NB4 (cell line): Measurements from ENCODE around the gene ETDC.

Source experiments
- MYC ChIP-seq: IDR thresholded peaks from 2 replicates; pipeline ENCODE4 v1.6.1; 2011; ENCODE audit warnings: low read depth, low read length
- POLR2A ChIP-seq: IDR thresholded peaks from 2 replicates; pipeline ENCODE4 v1.6.1; 2011; ENCODE audit warnings: mild to moderate bottlenecking; ENCODE audit not compliant: insufficient read length; ENCODE audit errors: extremely low read depth
- TF ChIP-seq, protein P1 (sequence below): IDR thresholded peaks from one replicate; pipeline ENCODE4 v1.5.1; 2012; ENCODE audit warnings: low read depth, low read length
- TF ChIP-seq, protein P2 (sequence below): IDR thresholded peaks from 2 replicates; pipeline ENCODE4 v1.6.1; 2011; ENCODE audit warnings: low read depth, low read length

DNA sequence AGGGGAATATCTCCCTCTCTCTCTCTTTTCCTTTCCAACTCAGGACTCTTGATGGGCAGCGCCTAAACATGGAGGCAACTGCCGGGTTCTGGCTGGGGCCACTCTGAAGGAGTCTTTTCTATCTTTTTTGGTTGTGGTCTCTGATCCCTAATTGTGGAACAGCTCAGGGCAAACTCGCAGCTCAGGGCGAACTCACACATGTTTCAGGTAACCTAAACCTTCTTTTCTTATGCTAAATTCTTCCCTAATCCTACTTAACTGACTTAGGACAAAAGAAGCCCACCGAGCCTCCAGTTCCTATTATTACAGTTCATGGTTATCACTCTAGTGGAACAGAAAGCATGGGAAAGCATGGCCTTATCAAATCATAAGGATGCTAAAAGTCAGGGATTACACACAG lies 36.1 kb upstream of the ETDC start:
- TF ChIP-seq POLR2A (no peak), MYC (no peak)
- TF ChIP-seq, protein P1, sequence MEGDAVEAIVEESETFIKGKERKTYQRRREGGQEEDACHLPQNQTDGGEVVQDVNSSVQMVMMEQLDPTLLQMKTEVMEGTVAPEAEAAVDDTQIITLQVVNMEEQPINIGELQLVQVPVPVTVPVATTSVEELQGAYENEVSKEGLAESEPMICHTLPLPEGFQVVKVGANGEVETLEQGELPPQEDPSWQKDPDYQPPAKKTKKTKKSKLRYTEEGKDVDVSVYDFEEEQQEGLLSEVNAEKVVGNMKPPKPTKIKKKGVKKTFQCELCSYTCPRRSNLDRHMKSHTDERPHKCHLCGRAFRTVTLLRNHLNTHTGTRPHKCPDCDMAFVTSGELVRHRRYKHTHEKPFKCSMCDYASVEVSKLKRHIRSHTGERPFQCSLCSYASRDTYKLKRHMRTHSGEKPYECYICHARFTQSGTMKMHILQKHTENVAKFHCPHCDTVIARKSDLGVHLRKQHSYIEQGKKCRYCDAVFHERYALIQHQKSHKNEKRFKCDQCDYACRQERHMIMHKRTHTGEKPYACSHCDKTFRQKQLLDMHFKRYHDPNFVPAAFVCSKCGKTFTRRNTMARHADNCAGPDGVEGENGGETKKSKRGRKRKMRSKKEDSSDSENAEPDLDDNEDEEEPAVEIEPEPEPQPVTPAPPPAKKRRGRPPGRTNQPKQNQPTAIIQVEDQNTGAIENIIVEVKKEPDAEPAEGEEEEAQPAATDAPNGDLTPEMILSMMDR = no peak
- TF ChIP-seq, protein P2, sequence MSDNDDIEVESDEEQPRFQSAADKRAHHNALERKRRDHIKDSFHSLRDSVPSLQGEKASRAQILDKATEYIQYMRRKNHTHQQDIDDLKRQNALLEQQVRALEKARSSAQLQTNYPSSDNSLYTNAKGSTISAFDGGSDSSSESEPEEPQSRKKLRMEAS = no peak
